ENCODE measurements around the gene STK40.

The STK40 gene

GRCh38 chr1:36385410-36386264 is at the start of gene STK40:
STK40 (minus strand) TSS chr1:36385924; CDS start chr1:36361332, 24,592 bp downstream.
- peak; percentile 99 for DNase-seq

GRCh38 chr1:36433102-36433501 is 47.4 kb upstream of the STK40 start:
- DNase-seq: no peak

- no peak for DNase-seq
Measured at GRCh38 chr1:36432616-36433015, 46.9 kb upstream of the STK40 start.

GRCh38 chr1:36425791-36426190 is 40.1 kb upstream of the STK40 start:
- DNase-seq: no peak

- DNase-seq: no peak
Measured at GRCh38 chr1:36421649-36422048, 35.9 kb upstream of the STK40 start.

GRCh38 chr1:36420836-36421317 is 35.2 kb upstream of the STK40 start:
- peak; percentile 86 to 90 for DNase-seq

GRCh38 chr1:36420409-36420808 is 34.7 kb upstream of the STK40 start:
- DNase-seq: no peak

- DNase-seq: no peak
Measured at GRCh38 chr1:36419569-36419968, 33.8 kb upstream of the STK40 start.

- DNase-seq: no peak
Measured at GRCh38 chr1:36419140-36419539, 33.4 kb upstream of the STK40 start.

- no peak for DNase-seq
Measured at GRCh38 chr1:36417931-36418330, 32.2 kb upstream of the STK40 start.

- DNase-seq: no peak
Measured at GRCh38 chr1:36415661-36416326, 30.1 kb upstream of the STK40 start.

GRCh38 chr1:36414384-36414783 is 28.7 kb upstream of the STK40 start:
- DNase-seq: no peak

- DNase-seq: peak; percentile 42 to 67
Measured at GRCh38 chr1:36411674-36412648, 26.2 kb upstream of the STK40 start.

GRCh38 chr1:36408479-36408878 is 22.8 kb upstream of the STK40 start:
- no peak for DNase-seq

GRCh38 chr1:36406440-36406839 is 20.7 kb upstream of the STK40 start:
- DNase-seq: no peak

- no peak for DNase-seq
Measured at GRCh38 chr1:36402504-36402890, 16.8 kb upstream of the STK40 start.

GRCh38 chr1:36401602-36402503 is 16.1 kb upstream of the STK40 start:
- no peak for DNase-seq

- peak; percentile 55 to 75 for DNase-seq
Measured at GRCh38 chr1:36400825-36401601, 15.3 kb upstream of the STK40 start.

- DNase-seq: no peak
Measured at GRCh38 chr1:36400514-36400824, 14.7 kb upstream of the STK40 start.

- DNase-seq: no peak
Measured at GRCh38 chr1:36398370-36398977, 12.8 kb upstream of the STK40 start.

Data from CD4-positive, alpha-beta T cell treated with Interferon alpha-2 for 1 hour (primary cell).